HFF-Myc (cell line): ENCODE measurements around the gene KAZN.

Experiments
- DNase-seq: peaks from one replicate; pipeline ENCODE4 v3.0.0-alpha.2; 2011; ENCODE audit warnings: low read depth; ENCODE audit errors: extremely low read depth
- H3K4me3 ChIP-seq: replicated peaks from 2 replicates; pipeline ENCODE4 v1.5.1; 2011; ENCODE audit warnings: low read depth, mild to moderate bottlenecking, control low read depth, low read length
- TF ChIP-seq, protein P1 (sequence below): IDR thresholded peaks from 2 replicates; pipeline ENCODE4 v1.5.1; 2012; ENCODE audit warnings: mild to moderate bottlenecking, low read depth, low read length, control low read depth; ENCODE audit errors: missing control alignments

Gene KAZN

DNA sequence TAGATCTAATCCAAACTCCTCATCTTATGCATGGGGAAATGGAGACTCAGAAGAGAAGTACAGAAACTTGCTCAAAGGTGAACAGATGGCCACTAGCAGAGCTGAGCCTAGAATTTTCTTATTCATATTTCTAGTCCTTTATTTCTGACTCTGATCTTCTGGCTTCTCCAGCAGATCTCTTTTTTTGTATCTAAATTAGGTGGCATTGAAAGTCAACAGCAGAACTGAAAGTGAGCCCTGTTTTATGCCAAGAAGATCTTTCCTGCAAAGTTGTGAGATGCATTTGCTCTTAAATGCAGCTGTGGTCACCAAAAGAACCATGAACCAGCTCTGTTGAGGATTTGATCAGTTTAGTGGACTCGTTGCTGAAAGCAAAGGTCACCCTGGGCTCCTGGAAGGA is 75.5 kb downstream of the KAZN start:
- no peak overlapping the region for H3K4me3 ChIP-seq
- TF ChIP-seq, protein P1, sequence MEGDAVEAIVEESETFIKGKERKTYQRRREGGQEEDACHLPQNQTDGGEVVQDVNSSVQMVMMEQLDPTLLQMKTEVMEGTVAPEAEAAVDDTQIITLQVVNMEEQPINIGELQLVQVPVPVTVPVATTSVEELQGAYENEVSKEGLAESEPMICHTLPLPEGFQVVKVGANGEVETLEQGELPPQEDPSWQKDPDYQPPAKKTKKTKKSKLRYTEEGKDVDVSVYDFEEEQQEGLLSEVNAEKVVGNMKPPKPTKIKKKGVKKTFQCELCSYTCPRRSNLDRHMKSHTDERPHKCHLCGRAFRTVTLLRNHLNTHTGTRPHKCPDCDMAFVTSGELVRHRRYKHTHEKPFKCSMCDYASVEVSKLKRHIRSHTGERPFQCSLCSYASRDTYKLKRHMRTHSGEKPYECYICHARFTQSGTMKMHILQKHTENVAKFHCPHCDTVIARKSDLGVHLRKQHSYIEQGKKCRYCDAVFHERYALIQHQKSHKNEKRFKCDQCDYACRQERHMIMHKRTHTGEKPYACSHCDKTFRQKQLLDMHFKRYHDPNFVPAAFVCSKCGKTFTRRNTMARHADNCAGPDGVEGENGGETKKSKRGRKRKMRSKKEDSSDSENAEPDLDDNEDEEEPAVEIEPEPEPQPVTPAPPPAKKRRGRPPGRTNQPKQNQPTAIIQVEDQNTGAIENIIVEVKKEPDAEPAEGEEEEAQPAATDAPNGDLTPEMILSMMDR: no peak
- DNase-seq: no peak

DNA sequence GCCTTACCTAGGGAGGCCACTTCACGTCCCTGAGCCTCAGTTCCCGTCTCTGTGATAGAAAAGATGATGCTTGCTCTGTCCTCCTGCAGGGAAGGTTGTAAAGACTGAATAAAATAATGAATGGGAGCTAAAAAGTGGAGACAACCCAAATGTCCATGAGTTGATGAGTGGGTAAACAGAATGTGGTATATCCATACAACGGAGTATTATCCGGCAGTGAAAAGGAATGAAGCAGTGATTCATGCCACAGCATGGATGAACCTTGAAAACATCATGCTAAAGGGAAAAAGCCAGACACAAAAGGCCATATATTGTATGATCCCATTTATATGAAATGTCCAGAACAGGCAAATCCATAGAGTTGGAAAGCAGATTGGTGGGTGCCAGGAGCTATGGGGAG is 77.9 kb downstream of the KAZN start:
- no peak for DNase-seq
- no peak overlapping the region for H3K4me3 ChIP-seq
- TF ChIP-seq, protein P1: no peak

DNA sequence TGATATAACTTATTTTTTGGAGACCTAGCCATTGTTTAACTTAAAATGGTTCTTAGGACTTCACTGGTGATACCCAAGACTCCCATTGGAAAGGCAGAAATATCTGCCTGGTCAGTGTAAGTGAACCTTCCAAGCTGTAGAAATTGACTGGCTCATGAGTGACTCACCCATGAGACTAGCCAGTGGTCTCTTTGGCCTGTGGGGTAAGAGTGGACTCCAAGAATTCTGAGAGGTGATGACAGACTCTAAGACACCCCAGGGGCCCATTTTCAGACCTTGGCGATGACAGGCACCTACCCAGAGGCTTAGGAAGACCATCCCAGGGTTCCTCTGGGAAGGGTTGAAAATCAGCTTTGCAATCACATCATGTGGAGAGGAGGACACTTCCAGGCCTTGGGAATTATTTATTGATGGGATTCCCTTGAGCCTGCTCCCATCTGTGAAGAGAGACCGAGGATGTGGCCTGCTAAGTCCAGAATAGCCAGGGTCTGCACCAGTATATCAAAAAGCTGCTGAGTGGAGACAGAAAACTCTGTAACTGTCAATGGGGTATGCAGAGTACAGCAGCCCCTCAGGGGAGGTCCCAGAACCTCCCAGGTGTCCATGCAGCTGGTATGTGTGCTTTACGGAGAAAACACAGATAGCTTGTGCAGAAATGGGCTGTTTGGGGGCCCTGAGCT is 78.9 kb downstream of the KAZN start:
- no peak for DNase-seq
- TF ChIP-seq, protein P1: no peak
- no peak overlapping the region for H3K4me3 ChIP-seq

DNA sequence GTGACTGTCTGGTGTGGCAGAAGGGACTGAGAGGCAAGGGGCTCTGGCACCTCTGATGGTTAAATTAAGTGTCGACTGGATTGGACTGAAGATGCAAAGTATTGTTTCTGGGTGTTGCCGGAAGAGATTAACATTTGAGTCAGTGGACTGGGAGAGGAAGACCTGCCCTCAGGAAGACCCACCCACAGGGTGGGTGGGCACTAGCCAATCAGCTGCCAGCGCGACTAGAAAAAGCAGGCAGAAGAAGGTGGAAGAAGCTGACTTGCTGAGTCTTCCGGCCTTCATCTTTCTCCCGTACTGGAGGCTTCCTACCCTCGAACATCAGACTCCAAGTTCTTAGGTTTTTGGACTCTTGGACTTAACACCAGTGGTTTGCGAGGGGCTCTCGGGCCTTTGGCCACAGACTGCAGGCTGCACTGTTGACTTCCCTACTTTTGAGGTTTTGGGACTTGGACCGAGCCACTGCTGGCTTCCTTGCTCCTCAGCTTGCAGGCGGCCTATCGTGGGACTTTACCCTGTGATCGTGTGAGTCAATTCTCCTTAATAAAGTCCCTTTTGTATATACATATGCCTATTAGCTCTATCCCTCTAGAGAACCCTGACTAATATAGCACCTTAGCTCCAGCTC is 79.6 kb downstream of the KAZN start:
- TF ChIP-seq, protein P1: no peak
- no peak for DNase-seq
- no peak overlapping the region for H3K4me3 ChIP-seq

DNA sequence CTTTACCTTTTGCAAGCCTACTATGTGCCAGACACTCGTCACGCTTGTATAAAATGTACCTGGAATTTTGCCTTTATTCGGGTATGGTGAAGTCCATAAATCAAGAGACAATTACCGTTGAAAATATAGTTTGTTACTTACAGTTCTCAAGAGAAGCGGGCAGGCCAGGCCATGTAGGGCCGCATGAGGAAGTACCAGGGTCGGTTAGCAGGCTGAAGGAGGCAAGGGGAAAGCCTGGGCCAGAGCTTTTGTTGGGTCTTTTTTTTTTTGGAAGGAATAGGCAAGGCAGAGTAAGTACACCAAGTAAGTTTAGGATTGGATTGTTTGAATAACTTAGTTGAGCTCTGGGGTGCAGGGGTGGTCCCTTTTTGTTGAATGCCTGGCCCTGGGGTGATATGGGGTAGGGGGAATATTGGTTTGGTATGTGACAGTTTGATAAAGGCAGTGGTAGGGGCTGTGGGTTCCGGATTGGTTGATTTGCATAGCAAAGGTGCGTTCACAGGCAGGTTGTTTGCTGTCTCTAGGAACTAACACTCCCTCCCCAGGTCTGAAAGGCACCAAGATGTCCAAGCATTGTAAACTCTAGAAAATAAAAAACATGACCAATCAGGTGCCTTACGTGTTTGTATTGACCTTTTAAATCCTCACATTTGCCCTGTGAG is 80.7 kb downstream of the KAZN start:
- DNase-seq: no peak
- H3K4me3 ChIP-seq: no peak overlapping the region
- TF ChIP-seq, protein P1: no peak

DNA sequence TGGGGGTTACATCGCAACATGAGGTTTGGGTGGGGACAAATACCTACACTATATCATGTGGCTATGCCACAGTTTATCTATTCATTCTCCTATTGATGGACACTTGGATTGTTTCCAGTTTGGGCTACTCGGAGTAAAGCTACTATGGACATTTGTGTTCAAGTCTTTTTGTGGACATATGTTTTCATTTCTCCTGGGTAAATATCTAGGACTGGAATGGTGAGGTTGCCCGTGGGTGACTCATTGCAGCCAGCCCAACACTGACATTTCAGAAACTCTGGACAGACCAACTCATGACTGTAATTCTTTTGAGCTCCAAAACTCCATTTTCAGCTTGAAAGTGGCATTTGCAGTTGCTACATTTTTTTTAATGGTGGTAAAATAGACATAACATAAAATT is 82.7 kb downstream of the KAZN start:
- TF ChIP-seq, protein P1: no peak
- H3K4me3 ChIP-seq: no peak overlapping the region
- no peak for DNase-seq
